Measurements from ENCODE around the gene HAS3.

Gene HAS3

GRCh38 chr16:69079697-69080096, 25.8 kb upstream of the HAS3 start:
- TF ChIP-seq ZFX (IDR thresholded peaks at IDR 0.05) (no peak), CTCF (conservative IDR thresholded peaks at IDR 0.05) (no peak)
- H3K27ac ChIP-seq, result no peak overlapping the region

GRCh38 chr16:69083306-69083941, 22.0 kb upstream of the HAS3 start:
- H3K27ac ChIP-seq, result no peak overlapping the region
- TF ChIP-seq ZFX (IDR thresholded peaks at IDR 0.05), result no peak
- no peak for TF ChIP-seq CTCF (conservative IDR thresholded peaks at IDR 0.05)

GRCh38 chr16:69084289-69084688, 21.2 kb upstream of the HAS3 start:
- TF ChIP-seq CTCF (conservative IDR thresholded peaks at IDR 0.05) (no peak), ZFX (IDR thresholded peaks at IDR 0.05) (no peak)
- H3K27ac ChIP-seq, result no peak overlapping the region

GRCh38 chr16:69085032-69085695, 20.3 kb upstream of the HAS3 start:
- no peak for TF ChIP-seq ZFX (IDR thresholded peaks at IDR 0.05)
- TF ChIP-seq CTCF (conservative IDR thresholded peaks at IDR 0.05), result no peak
- H3K27ac ChIP-seq, result no peak overlapping the region

- peak overlapping the region; percentile 84 for H3K27ac ChIP-seq
Measured at GRCh38 chr16:69087161-69087581, 18.3 kb upstream of the HAS3 start.

GRCh38 chr16:69088684-69089083, 16.8 kb upstream of the HAS3 start:
- peak overlapping the region; percentile 57 for H3K27ac ChIP-seq
- TF ChIP-seq CTCF (conservative IDR thresholded peaks at IDR 0.05), result no peak

More at GRCh38 chr16:69087161-69087581, 18.3 kb upstream of the HAS3 start:
- TF ChIP-seq CTCF (conservative IDR thresholded peaks at IDR 0.05) (no peak), ZFX (IDR thresholded peaks at IDR 0.05) (no peak)

- H3K27ac ChIP-seq, result peak overlapping the region; percentile 57
Measured at GRCh38 chr16:69089091-69089910, 16.2 kb upstream of the HAS3 start.

More at GRCh38 chr16:69089091-69089910, 16.2 kb upstream of the HAS3 start:
- TF ChIP-seq ZFX (IDR thresholded peaks at IDR 0.05) (no peak), CTCF (conservative IDR thresholded peaks at IDR 0.05) (no peak)
